HG03066 (cell line): ENCODE results near the gene ANKRD17.
"Not testable (repeated sequence)": the region's sequence is repeated elsewhere in the genome, so short reads cannot be mapped to it uniquely, and the experiment has no call there.

Source experiments
- ATAC-seq: cut with Tn5 transposase; IDR thresholded peaks from one replicate; pipeline ENCODE4 v1.9.1; 2021; ENCODE audit warnings: low read depth; ENCODE audit not compliant: unreplicated experiment

The ANKRD17 gene

GRCh38 chr4:73248821-73249220 is 9.8 kb downstream of the ANKRD17 start:
- no peak for ATAC-seq

GRCh38 chr4:73248416-73248815 is 10.2 kb downstream of the ANKRD17 start:
- ATAC-seq: no peak

- ATAC-seq: no peak
Observed at GRCh38 chr4:73247100-73247499, 11.5 kb downstream of the ANKRD17 start.

GRCh38 chr4:73245955-73246354 is 12.6 kb downstream of the ANKRD17 start:
- no peak for ATAC-seq

GRCh38 chr4:73244945-73245601 is 13.5 kb downstream of the ANKRD17 start:
- no peak for ATAC-seq

GRCh38 chr4:73237044-73237443 is 21.6 kb downstream of the ANKRD17 start:
- no peak for ATAC-seq

GRCh38 chr4:73236151-73236550 is 22.4 kb downstream of the ANKRD17 start:
- ATAC-seq: no peak

- ATAC-seq: no peak
Observed at GRCh38 chr4:73234712-73235111, 23.9 kb downstream of the ANKRD17 start.

- no peak for ATAC-seq
Observed at GRCh38 chr4:73231518-73232487, 26.8 kb downstream of the ANKRD17 start.

GRCh38 chr4:73230865-73231517 is 27.6 kb downstream of the ANKRD17 start:
- no peak for ATAC-seq

GRCh38 chr4:73228800-73229199 is 29.8 kb downstream of the ANKRD17 start:
- not testable (repeated sequence) for ATAC-seq

GRCh38 chr4:73224886-73225285 is 33.7 kb downstream of the ANKRD17 start:
- ATAC-seq: no peak

- ATAC-seq: no peak
Observed at GRCh38 chr4:73223258-73223650, 35.3 kb downstream of the ANKRD17 start.

GRCh38 chr4:73222466-73223257 is 35.9 kb downstream of the ANKRD17 start:
- ATAC-seq: peak; percentile 99

- no peak for ATAC-seq
Observed at GRCh38 chr4:73221734-73222133, 36.9 kb downstream of the ANKRD17 start.

- no peak for ATAC-seq
Observed at GRCh38 chr4:73220815-73221214, 37.8 kb downstream of the ANKRD17 start.

GRCh38 chr4:73213916-73214653 is 44.5 kb downstream of the ANKRD17 start:
- ATAC-seq: no peak

GRCh38 chr4:73212982-73213730 is 45.4 kb downstream of the ANKRD17 start:
- ATAC-seq: no peak

- ATAC-seq: no peak
Observed at GRCh38 chr4:73211968-73212367, 46.6 kb downstream of the ANKRD17 start.
